A673 (cell line): ENCODE data around the gene SDS. TPM values are rescaled to one million over a fixed set of nuclear protein-coding genes. Genes with fewer than 3 reads are reported as not detected.

Source experiments
- BruUV-seq: library from RNA; stranded (reverse); fragments of 400-500 nt; replicated peaks from 2 replicates; lab custom pipeline; 2021; lab: Mats Ljungman, UMichigan
- CTCF ChIA-PET: fragments of 300-600 bp; sonication (Branson Sonifier 250); formaldehyde crosslinking; loops from one replicate; lab custom pipeline; 2022; ENCODE audit warnings: antibody characterized with exemption; lab: Charles Lee
- POLR2A ChIA-PET: fragments of 300-600 bp; sonication (Branson Sonifier 250); formaldehyde crosslinking; loops from one replicate; lab custom pipeline; 2022; ENCODE audit warnings: antibody characterized with exemption; ENCODE audit not compliant: low non-redundant PET; lab: Charles Lee
- DNase-seq: peaks from one replicate; pipeline ENCODE4 v3.0.0-alpha.2; 2015; ENCODE audit warnings: low spot score
- H3K27ac ChIP-seq: fragments of 200-600 bp; sonication (generic); 2 replicates; pipeline ENCODE4 v1.5.1; 2016; ENCODE audit warnings: mixed run types, low read depth, mild to moderate bottlenecking, mixed read lengths, antibody characterized with exemption, low read length; ENCODE audit not compliant: poor library complexity, severe bottlenecking
- H3K27me3 ChIP-seq: fragments of 200-600 bp; sonication (generic); replicated peaks from 2 replicates; pipeline ENCODE4 v1.6.1; 2017; ENCODE audit warnings: mixed run types, low read depth, mild to moderate bottlenecking, mixed read lengths, antibody characterized with exemption, low read length; ENCODE audit not compliant: insufficient read depth, poor library complexity
- H3K36me3 ChIP-seq: fragments of 200-600 bp; sonication (generic); 2 replicates; pipeline ENCODE4 v1.6.1; 2016; ENCODE audit warnings: mixed run types, mild to moderate bottlenecking, mixed read lengths, antibody characterized with exemption, low read length; ENCODE audit not compliant: insufficient read depth, poor library complexity, severe bottlenecking
- H3K4me1 ChIP-seq: fragments of 200-600 bp; sonication (generic); 2 replicates; pipeline ENCODE4 v1.6.1; 2017; ENCODE audit warnings: mixed run types, mild to moderate bottlenecking, mixed read lengths, antibody characterized with exemption, low read length; ENCODE audit not compliant: insufficient read depth, poor library complexity, severe bottlenecking
- H3K4me3 ChIP-seq: fragments of 200-600 bp; sonication (generic); 2 replicates; pipeline ENCODE4 v1.5.1; 2016; ENCODE audit warnings: low read depth, mixed run types, mild to moderate bottlenecking, mixed read lengths, low read length; ENCODE audit not compliant: poor library complexity, severe bottlenecking
- H3K9me3 ChIP-seq: fragments of 200-600 bp; sonication (generic); 2 replicates; pipeline ENCODE4 v1.6.1; 2016; ENCODE audit warnings: mixed run types, low read depth, mild to moderate bottlenecking, mixed read lengths, antibody characterized with exemption, low read length; ENCODE audit not compliant: poor library complexity, severe bottlenecking
- EZH2 ChIP-seq: fragments of 200-600 bp; sonication (generic); IDR thresholded peaks from 2 replicates; pipeline ENCODE4 v1.6.1; 2017; ENCODE audit warnings: borderline replicate concordance, low read depth, mild to moderate bottlenecking, mixed read lengths, antibody characterized with exemption, low read length; ENCODE audit not compliant: poor library complexity, severe bottlenecking
- intact Hi-C: fragments of 100-400 bp; cut with micrococcal nuclease; formaldehyde crosslinking; loops from one replicate; pipeline ENCODE4 v1.10.0; 2022; ENCODE audit not compliant: unreplicated experiment
- total RNA-seq: library from RNA; stranded (reverse); gene quantifications from 2 replicates; pipeline ENCODE4 v1.2.3, GENCODE V29; 2021
- TF ChIP-seq, protein P1 (sequence below): fragments of 300-800, 200-600 bp; sonication (generic); conservative IDR thresholded peaks from 2 replicates; pipeline ENCODE4 v1.5.1; 2017; ENCODE audit warnings: low read depth, mild to moderate bottlenecking, antibody characterized with exemption, low read length, moderate library complexity, mixed read lengths

Gene SDS
- total RNA-seq, 1 experiment from 2014 or later: not detected

DNA sequence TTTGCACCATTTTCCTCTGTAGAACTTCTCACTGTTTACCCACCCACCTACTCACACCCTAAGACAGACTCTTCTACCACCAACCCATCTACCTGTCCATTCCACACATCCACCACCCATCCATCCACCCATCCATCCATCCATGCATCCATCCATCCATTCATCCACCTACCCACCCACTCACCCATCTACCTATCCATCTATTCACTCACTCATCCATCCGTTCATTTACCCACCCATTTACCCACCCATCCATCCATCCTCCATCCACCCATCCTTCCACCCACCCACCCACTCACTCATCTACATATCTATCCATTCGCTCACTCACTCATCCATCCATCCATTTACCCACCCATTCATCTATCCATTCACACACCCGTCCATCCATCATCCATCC lies 30.2 kb downstream of the SDS start:
- no peak for DNase-seq
- intact Hi-C loops: no loop called here
- Histone ChIP-seq H3K27ac (no peak overlapping the region), H3K9me3 (no peaks in the 10 kb centered on the region), H3K27me3 (no peaks in the 10 kb centered on the region), H3K36me3 (peaks cover 4% of the 10 kb centered on the region), H3K4me3 (no peak overlapping the region), H3K4me1 (no peaks in the 10 kb centered on the region)
- BruUV-seq: no TSS peak
- TF ChIP-seq, protein P1, sequence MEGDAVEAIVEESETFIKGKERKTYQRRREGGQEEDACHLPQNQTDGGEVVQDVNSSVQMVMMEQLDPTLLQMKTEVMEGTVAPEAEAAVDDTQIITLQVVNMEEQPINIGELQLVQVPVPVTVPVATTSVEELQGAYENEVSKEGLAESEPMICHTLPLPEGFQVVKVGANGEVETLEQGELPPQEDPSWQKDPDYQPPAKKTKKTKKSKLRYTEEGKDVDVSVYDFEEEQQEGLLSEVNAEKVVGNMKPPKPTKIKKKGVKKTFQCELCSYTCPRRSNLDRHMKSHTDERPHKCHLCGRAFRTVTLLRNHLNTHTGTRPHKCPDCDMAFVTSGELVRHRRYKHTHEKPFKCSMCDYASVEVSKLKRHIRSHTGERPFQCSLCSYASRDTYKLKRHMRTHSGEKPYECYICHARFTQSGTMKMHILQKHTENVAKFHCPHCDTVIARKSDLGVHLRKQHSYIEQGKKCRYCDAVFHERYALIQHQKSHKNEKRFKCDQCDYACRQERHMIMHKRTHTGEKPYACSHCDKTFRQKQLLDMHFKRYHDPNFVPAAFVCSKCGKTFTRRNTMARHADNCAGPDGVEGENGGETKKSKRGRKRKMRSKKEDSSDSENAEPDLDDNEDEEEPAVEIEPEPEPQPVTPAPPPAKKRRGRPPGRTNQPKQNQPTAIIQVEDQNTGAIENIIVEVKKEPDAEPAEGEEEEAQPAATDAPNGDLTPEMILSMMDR: no peak
- no peak for TF ChIP-seq EZH2
- CTCF ChIA-PET: no interaction called here
- POLR2A ChIA-PET: no interaction called here

DNA sequence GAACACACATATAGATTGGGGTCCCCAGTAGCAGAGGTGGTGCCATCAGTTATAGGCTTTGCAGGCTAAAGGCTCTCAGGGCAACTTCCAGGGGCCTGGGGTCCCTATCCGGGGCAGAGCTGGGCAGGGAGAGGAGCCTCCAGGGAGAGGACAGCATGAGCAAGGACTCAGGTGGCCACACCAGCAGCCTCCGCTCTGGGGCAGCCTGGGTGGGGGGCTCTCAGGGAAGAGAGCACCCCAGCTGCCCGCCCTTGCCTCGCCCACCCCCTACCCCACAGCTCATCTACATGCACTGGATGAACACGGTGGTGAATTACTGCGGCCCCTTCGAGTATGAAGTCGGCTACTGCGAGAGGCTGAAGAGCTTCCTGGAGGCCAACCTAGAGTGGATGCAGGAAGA lies 31.3 kb downstream of the SDS start:
- ChIA-PET CTCF (no interaction called here), POLR2A (no interaction called here)
- intact Hi-C loops: no loop called here
- Histone ChIP-seq H3K36me3 (no peaks in the 10 kb centered on the region), H3K4me3 (no peak overlapping the region), H3K27me3 (no peaks in the 10 kb centered on the region), H3K9me3 (no peaks in the 10 kb centered on the region), H3K4me1 (no peaks in the 10 kb centered on the region), H3K27ac (no peak overlapping the region)
- no TSS peak for BruUV-seq
- no peak for DNase-seq
- TF ChIP-seq EZH2: no peak
- TF ChIP-seq, protein P1: no peak

DNA sequence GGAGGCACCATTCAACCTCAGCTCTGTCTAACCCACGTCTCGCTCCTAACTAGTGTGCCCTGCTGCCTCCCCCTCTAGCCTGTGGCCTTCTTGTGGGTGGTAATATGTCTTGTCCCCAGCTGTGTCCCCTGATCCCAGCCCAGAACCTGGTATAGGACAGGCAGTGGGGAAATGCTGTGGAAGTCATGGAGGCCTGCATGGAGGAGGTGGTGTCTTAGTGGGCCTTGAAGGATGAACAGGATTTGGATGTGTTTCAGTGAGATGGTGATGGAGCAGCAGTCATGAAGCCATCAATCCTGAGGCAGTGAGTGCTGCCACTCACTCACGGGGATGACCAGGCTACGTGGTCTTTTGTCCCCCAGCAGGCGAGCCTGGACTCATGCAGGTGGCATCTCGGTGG lies 31.9 kb downstream of the SDS start:
- intact Hi-C loops: no loop called here
- TF ChIP-seq, protein P1: no peak
- TF ChIP-seq EZH2: no peak

More for the DNA sequence above, 31.9 kb downstream of the SDS start:
- no peaks in the 10 kb centered on the region for H3K4me1 ChIP-seq
- H3K9me3 ChIP-seq: no peaks in the 10 kb centered on the region
- no peaks in the 10 kb centered on the region for H3K27me3 ChIP-seq
- BruUV-seq: no TSS peak
- no peaks in the 10 kb centered on the region for H3K36me3 ChIP-seq
- no peak for DNase-seq
- H3K27ac ChIP-seq: no peak overlapping the region
- no peak overlapping the region for H3K4me3 ChIP-seq
- ChIA-PET POLR2A (no interaction called here), CTCF (no interaction called here)
